ENCODE results near the gene NLRP13.

- no peak for TF ChIP-seq CTCF (IDR thresholded peaks at IDR 0.05)
- no peak for TF ChIP-seq SREBF2 (IDR thresholded peaks at IDR 0.05)
- no peak for TF ChIP-seq JUN (IDR thresholded peaks at IDR 0.05)
- no peak for TF ChIP-seq MAZ (IDR thresholded peaks at IDR 0.05; ENCODE audit: borderline replicate concordance, low read depth, low read length)
- TF ChIP-seq POLR2A (IDR thresholded peaks at IDR 0.05; ENCODE audit: low read length), result no peak
- TF ChIP-seq JUNB (IDR thresholded peaks at IDR 0.05), result no peak
- no peak for TF ChIP-seq MAX (IDR thresholded peaks at IDR 0.05)
- no peak for TF ChIP-seq POLR2AphosphoS2 (conservative IDR thresholded peaks at IDR 0.05; ENCODE audit: low read length)
- TF ChIP-seq ESRRA (IDR thresholded peaks at IDR 0.05; ENCODE audit: borderline replicate concordance, low read length), result no peak
These were observed 49.5 kb downstream of the NLRP13 start for GRCh38 chr19:55882626-55883025.
